ENCODE data around the gene HBQ1.
"Not testable (repeated sequence)": the region's sequence is repeated elsewhere in the genome, so short reads cannot be mapped to it uniquely, and the experiment has no call there.

The HBQ1 gene

DNA sequence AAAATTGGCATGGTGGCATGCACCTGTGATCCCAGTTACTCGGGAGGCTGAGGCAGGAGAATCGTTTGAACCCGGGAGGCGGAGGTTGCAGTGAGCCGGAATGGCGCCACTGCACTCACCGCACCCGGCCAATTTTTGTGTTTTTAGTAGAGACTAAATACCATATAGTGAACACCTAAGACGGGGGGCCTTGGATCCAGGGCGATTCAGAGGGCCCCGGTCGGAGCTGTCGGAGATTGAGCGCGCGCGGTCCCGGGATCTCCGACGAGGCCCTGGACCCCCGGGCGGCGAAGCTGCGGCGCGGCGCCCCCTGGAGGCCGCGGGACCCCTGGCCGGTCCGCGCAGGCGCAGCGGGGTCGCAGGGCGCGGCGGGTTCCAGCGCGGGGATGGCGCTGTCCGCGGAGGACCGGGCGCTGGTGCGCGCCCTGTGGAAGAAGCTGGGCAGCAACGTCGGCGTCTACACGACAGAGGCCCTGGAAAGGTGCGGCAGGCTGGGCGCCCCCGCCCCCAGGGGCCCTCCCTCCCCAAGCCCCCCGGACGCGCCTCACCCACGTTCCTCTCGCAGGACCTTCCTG, at the start of gene HBQ1:
Gene HBQ1, plus strand, starts transcription at position 359 of the 575 bp plus-strand sequence. Its CDS starts 28 bp downstream, at position 387.
- peak; percentile 38 for ATAC-seq
- peaks cover 27% of the 10 kb centered on the region for H3K27me3 Mint-ChIP-seq

DNA sequence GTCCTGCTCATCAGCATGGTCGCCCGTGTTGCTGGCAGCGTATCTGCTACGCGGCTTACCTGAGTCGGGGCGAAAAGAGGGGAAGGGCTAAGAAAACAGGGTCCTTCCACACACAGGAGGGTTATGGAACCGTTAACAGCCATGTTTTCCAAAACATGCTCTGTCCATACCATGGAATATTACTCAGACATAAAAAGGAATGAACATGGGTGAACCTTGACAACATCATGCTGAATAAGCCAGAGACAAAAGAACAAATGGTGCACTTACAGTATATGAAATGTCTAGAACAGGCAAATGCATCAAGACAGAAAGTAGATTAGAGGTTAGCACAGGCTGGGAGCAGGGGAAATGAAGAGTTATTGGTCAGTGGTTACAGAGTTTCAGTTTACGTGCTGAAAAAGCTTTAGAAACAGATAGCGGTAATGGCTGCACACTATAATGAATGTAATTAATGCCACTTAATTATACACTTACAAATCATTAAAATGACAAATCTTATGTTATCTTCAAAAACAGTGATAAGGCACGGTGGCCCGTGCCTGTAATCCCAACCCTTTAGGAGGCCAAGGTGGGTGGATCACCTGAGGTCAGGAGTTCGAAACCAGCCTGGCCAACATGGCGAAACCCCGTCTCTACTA, 49.6 kb upstream of the HBQ1 start:
- H3K4me3 Mint-ChIP-seq: no peak overlapping the region
- H3K4me1 Mint-ChIP-seq: peaks cover 56% of the 10 kb centered on the region
- DNase-seq: no peak
- H3K9me3 Mint-ChIP-seq: no peaks in the 10 kb centered on the region
- H3K27me3 Mint-ChIP-seq: no peaks in the 10 kb centered on the region
- no peak overlapping the region for H3K27ac Mint-ChIP-seq
- ATAC-seq: peak; percentile 40

More for the DNA sequence above, at the start of gene HBQ1:
- Mint-ChIP-seq H3K4me3 (peak within 1 kb of the TSS; percentile 67 to 69), H3K27ac (no peak within 1 kb of the TSS), H3K4me1 (peaks cover 16% of the 10 kb centered on the region), H3K9me3 (no peaks in the 10 kb centered on the region)
- peak; percentile 49 to 68 for DNase-seq

GRCh38 chr16:132120-132519, 48.1 kb upstream of the HBQ1 start:
- ATAC-seq: no peak
- Mint-ChIP-seq H3K27me3 (no peaks in the 10 kb centered on the region), H3K9me3 (no peaks in the 10 kb centered on the region), H3K4me3 (no peak overlapping the region), H3K4me1 (peaks cover 60% of the 10 kb centered on the region), H3K27ac (peak overlapping the region in 1 of 2 donors; percentile 14)
- DNase-seq: no peak

DNA sequence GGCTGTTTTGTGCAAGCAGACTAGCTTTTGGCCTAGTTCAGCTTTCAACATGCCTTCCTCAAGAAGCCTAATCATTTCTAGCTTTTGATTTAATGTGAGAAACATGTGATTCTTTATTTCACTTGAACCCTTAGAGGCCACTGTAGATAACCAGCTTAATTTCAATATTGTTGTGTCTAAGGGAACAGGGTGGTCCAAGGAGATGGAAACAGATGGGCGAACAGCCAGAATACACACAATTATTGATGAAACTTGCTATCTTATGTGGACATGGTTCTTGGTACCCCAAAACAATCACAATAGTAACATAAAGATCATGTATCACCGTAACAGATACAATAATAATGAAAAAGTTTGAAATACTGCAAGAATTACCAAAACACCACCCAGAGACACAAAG, 46.5 kb upstream of the HBQ1 start:
- no peak overlapping the region for H3K27ac Mint-ChIP-seq
- no peak for ATAC-seq
- no peak for DNase-seq
- no peak overlapping the region for H3K4me3 Mint-ChIP-seq
- no peaks in the 10 kb centered on the region for H3K9me3 Mint-ChIP-seq
- peaks cover 72% of the 10 kb centered on the region for H3K4me1 Mint-ChIP-seq
- no peaks in the 10 kb centered on the region for H3K27me3 Mint-ChIP-seq

DNA sequence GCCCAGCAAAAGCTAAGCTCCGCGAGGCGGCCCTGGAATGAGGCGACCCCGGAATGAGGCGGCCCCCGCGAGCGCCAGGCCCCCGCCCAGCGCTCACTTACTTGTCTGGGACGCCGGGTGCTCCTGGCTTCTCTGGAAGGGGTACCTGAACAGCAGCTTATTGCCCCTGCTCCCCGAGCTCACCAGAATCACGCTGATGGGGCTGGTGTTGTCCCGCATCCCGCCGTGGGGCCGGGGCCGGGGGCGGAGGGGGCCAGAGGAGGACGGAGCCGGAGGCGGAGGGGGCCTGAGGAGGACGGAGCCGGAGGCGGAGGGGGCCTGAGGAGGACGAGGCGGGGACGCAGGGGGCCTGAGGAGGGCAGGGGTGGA, 42.2 kb upstream of the HBQ1 start:
- ATAC-seq: peak; percentile 39
- DNase-seq: peak; percentile 44 to 45
- peak overlapping the region; percentile 85 to 89 for H3K4me3 Mint-ChIP-seq

GRCh38 chr16:140175-140857, 39.9 kb upstream of the HBQ1 start:
- Mint-ChIP-seq H3K27me3 (peaks cover 21% of the 10 kb centered on the region), H3K4me3 (no peak overlapping the region), H3K9me3 (no peaks in the 10 kb centered on the region)

More for the DNA sequence above, 42.2 kb upstream of the HBQ1 start:
- no peaks in the 10 kb centered on the region for H3K9me3 Mint-ChIP-seq
- H3K4me1 Mint-ChIP-seq: peaks cover 48% of the 10 kb centered on the region
- H3K27me3 Mint-ChIP-seq: peaks cover under 1% of the 10 kb centered on the region
- H3K27ac Mint-ChIP-seq: peak overlapping the region; percentile 78 to 81

DNA sequence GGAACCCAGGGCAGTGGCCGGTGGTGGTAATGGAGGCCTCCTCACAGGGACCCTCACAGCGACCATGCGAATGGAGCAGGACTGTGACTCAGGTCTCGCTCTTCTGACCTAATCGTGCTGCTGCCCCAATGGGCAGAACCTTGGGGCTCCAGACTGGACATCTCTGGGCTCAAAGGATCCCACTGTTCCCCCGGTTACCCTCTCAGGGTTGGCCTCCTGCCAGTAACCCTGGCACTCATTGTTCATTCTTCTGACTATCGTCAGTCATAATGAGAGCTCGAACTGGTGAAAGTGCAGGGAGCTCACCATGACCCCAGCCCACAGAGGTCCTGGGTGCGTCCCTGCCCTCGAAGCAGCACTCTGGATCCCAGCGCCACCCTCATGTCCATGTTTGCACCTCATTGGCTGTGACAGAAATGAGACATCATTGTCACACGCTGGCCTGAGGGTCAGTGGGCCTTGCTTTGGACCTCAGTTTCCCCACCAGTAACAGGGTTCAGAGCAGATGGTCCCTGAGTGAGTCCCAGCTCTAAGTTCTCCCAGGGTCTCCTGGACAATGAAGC, 37.8 kb upstream of the HBQ1 start:
- H3K9me3 Mint-ChIP-seq: no peaks in the 10 kb centered on the region
- no peak overlapping the region for H3K4me3 Mint-ChIP-seq
- DNase-seq: no peak
- H3K27ac Mint-ChIP-seq: no peak overlapping the region
- peaks cover 13% of the 10 kb centered on the region for H3K4me1 Mint-ChIP-seq
- no peak for ATAC-seq
- peaks cover 21% of the 10 kb centered on the region for H3K27me3 Mint-ChIP-seq

More at GRCh38 chr16:140175-140857, 39.9 kb upstream of the HBQ1 start:
- DNase-seq (no peak), ATAC-seq (no peak)
- Mint-ChIP-seq H3K4me1 (peaks cover 25% of the 10 kb centered on the region), H3K27ac (no peak overlapping the region)

DNA sequence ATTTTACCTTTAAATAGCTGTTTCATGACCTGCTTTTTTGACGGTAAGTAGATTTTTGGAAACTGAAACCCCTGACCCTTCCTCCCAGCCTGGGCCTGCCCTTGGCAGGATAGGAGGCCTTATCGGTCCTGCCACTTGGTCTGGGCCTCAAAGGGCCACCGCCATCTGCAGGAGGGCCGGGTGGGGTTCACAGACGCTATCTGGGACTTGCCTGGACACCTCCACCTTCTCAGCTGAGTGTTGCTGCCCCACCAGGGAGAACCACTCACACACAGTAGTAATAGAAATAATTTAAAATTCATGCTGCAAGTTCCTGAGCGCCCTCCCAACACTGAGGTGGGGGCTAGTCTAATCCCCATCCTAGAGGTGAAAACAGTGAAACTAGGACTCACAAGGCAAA, 37.2 kb upstream of the HBQ1 start:
- Mint-ChIP-seq H3K27me3 (peaks cover 21% of the 10 kb centered on the region), H3K4me1 (peaks cover 7% of the 10 kb centered on the region), H3K4me3 (no peak overlapping the region), H3K27ac (no peak overlapping the region), H3K9me3 (no peaks in the 10 kb centered on the region)
- DNase-seq (no peak), ATAC-seq (no peak)

DNA sequence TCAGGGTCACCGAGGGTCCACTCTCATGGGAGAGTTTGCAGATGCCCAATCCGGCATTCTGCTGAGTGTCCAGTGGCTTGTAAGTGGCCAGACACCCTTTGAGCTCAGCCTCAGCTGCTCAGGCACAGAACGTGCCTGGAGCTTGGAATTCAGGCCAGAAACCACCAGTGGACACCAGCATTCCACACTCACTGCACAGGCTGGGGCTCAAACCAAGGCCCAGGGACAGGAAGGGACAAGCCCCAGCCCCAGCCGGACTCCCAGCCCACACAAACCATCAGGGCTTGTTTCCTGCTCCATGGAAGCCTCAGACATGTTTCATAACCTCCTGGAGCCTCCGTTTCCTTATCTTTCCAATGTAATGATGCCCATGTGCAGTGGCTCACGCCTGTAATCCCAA, 36.8 kb upstream of the HBQ1 start:
- Mint-ChIP-seq H3K27ac (peak overlapping the region in 1 of 2 donors; percentile 13), H3K4me1 (peaks cover 6% of the 10 kb centered on the region), H3K27me3 (peaks cover 21% of the 10 kb centered on the region), H3K4me3 (no peak overlapping the region), H3K9me3 (no peaks in the 10 kb centered on the region)
- ATAC-seq (no peak), DNase-seq (no peak)

DNA sequence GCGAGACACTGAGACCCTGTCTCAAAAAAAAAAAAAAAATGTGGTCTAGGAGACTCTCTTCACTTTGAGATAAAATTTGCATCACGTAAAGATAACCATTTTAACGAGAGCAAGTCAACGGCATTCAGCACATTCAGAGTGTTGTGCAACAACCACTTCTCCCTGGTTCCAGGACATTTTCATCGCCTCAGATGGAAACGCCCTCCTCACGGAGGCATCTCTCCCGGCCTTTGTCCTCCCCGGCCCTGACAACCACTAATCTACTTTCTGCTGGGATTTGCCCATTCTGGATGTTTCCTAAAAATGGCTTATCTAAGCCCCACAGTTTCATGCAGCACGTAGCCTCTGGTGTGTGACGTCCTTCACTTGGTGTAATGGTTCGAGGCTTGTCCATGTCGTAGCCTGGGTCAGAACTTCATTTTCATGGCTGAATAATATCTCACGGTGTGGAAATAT, 35.4 kb upstream of the HBQ1 start:
- peaks cover 33% of the 10 kb centered on the region for H3K27me3 Mint-ChIP-seq
- no peak for ATAC-seq
- no peaks in the 10 kb centered on the region for H3K9me3 Mint-ChIP-seq
- DNase-seq: no peak
- no peak overlapping the region for H3K4me3 Mint-ChIP-seq
- no peaks in the 10 kb centered on the region for H3K4me1 Mint-ChIP-seq
- H3K27ac Mint-ChIP-seq: peak overlapping the region in 1 of 2 donors; percentile 3

- DNase-seq (no peak), ATAC-seq (no peak)
- no peaks in the 10 kb centered on the region for H3K9me3 Mint-ChIP-seq
- no peak overlapping the region for H3K27ac Mint-ChIP-seq
- no peak overlapping the region for H3K4me3 Mint-ChIP-seq
- H3K4me1 Mint-ChIP-seq: no peaks in the 10 kb centered on the region
- H3K27me3 Mint-ChIP-seq: peaks cover 48% of the 10 kb centered on the region
These were observed 33.6 kb upstream of the HBQ1 start for GRCh38 chr16:146646-147045.

DNA sequence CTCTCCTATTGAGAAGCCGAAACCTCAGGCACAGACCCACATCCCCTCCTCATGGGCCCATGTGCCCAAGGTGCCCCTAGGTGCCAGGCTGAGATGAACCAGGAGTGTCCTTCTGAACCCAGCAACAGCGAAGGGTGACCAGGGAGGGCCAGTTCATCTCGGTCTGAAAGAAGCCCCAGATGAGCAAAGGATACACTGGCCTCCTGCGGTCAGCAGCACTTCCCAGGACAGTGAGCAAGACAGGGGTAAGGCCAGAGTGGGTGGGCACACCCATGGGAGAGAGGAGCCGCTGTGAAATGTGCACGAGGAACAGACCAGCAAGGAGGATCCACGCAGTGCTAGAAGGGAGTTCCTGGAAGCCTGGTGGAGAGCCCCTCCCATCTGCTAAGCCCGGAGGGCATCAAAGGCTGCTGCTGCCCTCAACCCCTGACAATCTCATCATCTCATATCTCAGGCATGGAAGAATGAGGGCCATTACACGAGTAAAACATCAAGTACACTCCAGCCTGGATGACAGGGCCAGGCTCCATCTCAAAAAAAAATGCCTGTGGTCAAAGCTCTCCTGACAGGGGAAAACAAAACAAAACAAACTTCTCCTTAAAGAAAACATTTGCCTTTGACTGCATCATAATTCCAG, 31.1 kb upstream of the HBQ1 start:
- Mint-ChIP-seq H3K4me3 (no peak overlapping the region), H3K9me3 (no peaks in the 10 kb centered on the region), H3K27ac (no peak overlapping the region), H3K27me3 (peaks cover 51% of the 10 kb centered on the region), H3K4me1 (peaks cover 2% of the 10 kb centered on the region)
- DNase-seq: no peak
- ATAC-seq: no peak

- Mint-ChIP-seq H3K4me1 (peaks cover 13% of the 10 kb centered on the region), H3K9me3 (no peaks in the 10 kb centered on the region), H3K27me3 (peaks cover 71% of the 10 kb centered on the region), H3K27ac (no peak within 1 kb of the TSS), H3K4me3 (no peak within 1 kb of the TSS)
- DNase-seq: no peak
- peak; percentile 36 for ATAC-seq
These were observed 27.8 kb upstream of the HBQ1 start, which contains the start of gene HBZ for GRCh38 chr16:152141-153128. Gene HBZ, plus strand, starts transcription at chr16:152644. Its CDS starts 266 bp downstream, at chr16:152910.

- peak; percentile 44 for ATAC-seq
- not testable (repeated sequence) for DNase-seq, H3K9me3 Mint-ChIP-seq, H3K27ac Mint-ChIP-seq, H3K4me3 Mint-ChIP-seq
- Mint-ChIP-seq H3K27me3 (peaks cover 74% of the 10 kb centered on the region), H3K4me1 (peaks cover 13% of the 10 kb centered on the region)
These were observed 27.1 kb upstream of the HBQ1 start for GRCh38 chr16:153129-153521.

Data from stimulated activated naive CD8-positive, alpha-beta T cell treated with anti-CD3 and anti-CD28 coated beads, Interleukin-15, amount 100 ng/mL, for 72 hours (primary cell).